ENCODE measurements around the gene SEC14L6. TPM values are rescaled to one million over a fixed set of nuclear protein-coding genes. Genes with fewer than 3 reads are reported as not detected.

SEC14L6 gene
- total and polyA plus RNA-seq, 4 experiments from 2014 or later: not detected

DNA sequence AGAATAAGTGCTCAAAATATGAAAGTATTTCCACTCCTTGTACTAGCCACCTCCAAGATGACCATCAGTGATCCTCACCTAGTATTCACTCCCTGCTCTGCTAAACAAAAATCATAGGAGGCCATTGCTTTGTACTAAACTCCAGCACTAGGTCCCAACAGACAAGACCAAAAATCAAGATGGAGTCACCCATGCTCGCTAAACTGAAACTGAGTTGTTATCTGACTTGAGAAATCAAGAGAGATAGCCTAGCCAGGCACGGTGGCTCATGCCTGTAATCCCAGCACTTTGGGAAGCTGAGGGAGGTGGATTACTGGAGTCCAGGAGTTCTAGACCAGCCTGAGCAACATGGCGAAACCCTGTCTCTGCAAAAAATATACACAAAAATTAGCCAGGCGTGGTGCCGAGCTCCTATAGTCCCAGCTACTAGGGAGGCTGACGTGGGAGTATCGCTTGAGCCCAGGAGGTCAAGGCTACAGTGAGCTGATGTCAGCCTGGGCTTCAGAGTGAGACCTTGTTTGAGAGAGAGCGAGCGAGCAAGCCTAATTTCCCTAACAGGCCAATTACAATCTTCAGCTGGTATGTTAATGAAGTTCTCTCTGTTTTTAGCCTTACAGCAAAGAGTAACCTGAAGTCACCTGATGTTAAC lies 9.3 kb downstream of the SEC14L6 start:
- CTCF ChIA-PET (ENCODE audit: partially characterized antibody): no interaction called here

GRCh38 chr22:30535182-30535581 lies 11.4 kb downstream of the SEC14L6 start:
- H3K4me1 ChIP-seq (ENCODE audit: insufficient read depth, low read length): no peaks in the 10 kb centered on the region
- H3K4me1 Mint-ChIP-seq: peaks cover 0 to 3% (median 0%) of the 10 kb centered on the region in 4 donors
- CTCF ChIA-PET (ENCODE audit: partially characterized antibody): no interaction called here
- no peak overlapping the region for H3K27ac Mint-ChIP-seq
- POLR2A ChIA-PET (ENCODE audit: partially characterized antibody): no interaction called here
- no peak overlapping the region for H3K27ac ChIP-seq (ENCODE audit: low read depth, low read length)
- peaks cover 6% of the 10 kb centered on the region in 2 donors for H3K27me3 Mint-ChIP-seq
- H3K27me3 ChIP-seq (ENCODE audit: insufficient read depth, low read length): no peaks in the 10 kb centered on the region
- DNase-seq: no peak
- no peak overlapping the region for H3K4me3 Mint-ChIP-seq
- no peak overlapping the region for H3K4me3 ChIP-seq (ENCODE audit: low read length in 2 of 2)
- intact Hi-C loops (cut with micrococcal nuclease): no loop called here
- H3K36me3 Mint-ChIP-seq: no peaks in the 10 kb centered on the region
- H3K9me3 ChIP-seq (ENCODE audit: control insufficient read depth in 1 of 2, low read length in 2 of 2): no peaks in the 10 kb centered on the region
- H3K36me3 ChIP-seq (ENCODE audit: insufficient read depth, low read length): no peaks in the 10 kb centered on the region
- H3K9me3 Mint-ChIP-seq: peaks cover 0 to 3% (median 0%) of the 10 kb centered on the region in 8 donors

More for the DNA sequence above, 9.3 kb downstream of the SEC14L6 start:
- Histone ChIP-seq H3K4me1 (ENCODE audit: insufficient read depth, low read length) (no peaks in the 10 kb centered on the region), H3K27ac (ENCODE audit: low read depth, low read length) (no peak overlapping the region), H3K9me3 (ENCODE audit: control insufficient read depth in 1 of 2, low read length in 2 of 2) (no peaks in the 10 kb centered on the region), H3K27me3 (ENCODE audit: insufficient read depth, low read length) (no peaks in the 10 kb centered on the region), H3K4me3 (ENCODE audit: low read length in 2 of 2) (no peak overlapping the region), H3K36me3 (ENCODE audit: insufficient read depth, low read length) (no peaks in the 10 kb centered on the region)
- intact Hi-C loops (cut with micrococcal nuclease): no loop called here
- Mint-ChIP-seq H3K36me3 (no peaks in the 10 kb centered on the region), H3K27me3 (peaks cover 11% of the 10 kb centered on the region in 2 donors), H3K4me3 (no peak overlapping the region), H3K27ac (no peak overlapping the region), H3K4me1 (peaks cover 0 to 3% (median under 1%) of the 10 kb centered on the region in 4 donors), H3K9me3 (peaks cover 0 to 3% (median 0%) of the 10 kb centered on the region in 8 donors)
- POLR2A ChIA-PET (ENCODE audit: partially characterized antibody): no interaction called here
- DNase-seq: no peak

- intact Hi-C loops (cut with micrococcal nuclease): no loop called here
- H3K4me3 ChIP-seq (ENCODE audit: low read length in 2 of 2): no peak overlapping the region
- H3K4me1 ChIP-seq (ENCODE audit: insufficient read depth, low read length): no peaks in the 10 kb centered on the region
- no peak overlapping the region for H3K4me3 Mint-ChIP-seq
- H3K9me3 ChIP-seq (ENCODE audit: control insufficient read depth in 1 of 2, low read length in 2 of 2): no peaks in the 10 kb centered on the region
- no peak overlapping the region for H3K27ac Mint-ChIP-seq
- H3K27me3 ChIP-seq (ENCODE audit: insufficient read depth, low read length): no peaks in the 10 kb centered on the region
- H3K36me3 Mint-ChIP-seq: no peaks in the 10 kb centered on the region
- CTCF ChIA-PET (ENCODE audit: partially characterized antibody): no interaction called here
- no peaks in the 10 kb centered on the region for H3K36me3 ChIP-seq (ENCODE audit: insufficient read depth, low read length)
- H3K9me3 Mint-ChIP-seq: no peaks in the 10 kb centered on the region
- POLR2A ChIA-PET (ENCODE audit: partially characterized antibody): no interaction called here
- H3K27ac ChIP-seq (ENCODE audit: low read depth, low read length): no peak overlapping the region
- H3K27me3 Mint-ChIP-seq: peaks cover 3% of the 10 kb centered on the region in 2 donors
- DNase-seq: no peak
- peaks cover 0 to 2% (median 0%) of the 10 kb centered on the region in 4 donors for H3K4me1 Mint-ChIP-seq
These were observed 14.6 kb downstream of the SEC14L6 start for GRCh38 chr22:30531651-30532608.

DNA sequence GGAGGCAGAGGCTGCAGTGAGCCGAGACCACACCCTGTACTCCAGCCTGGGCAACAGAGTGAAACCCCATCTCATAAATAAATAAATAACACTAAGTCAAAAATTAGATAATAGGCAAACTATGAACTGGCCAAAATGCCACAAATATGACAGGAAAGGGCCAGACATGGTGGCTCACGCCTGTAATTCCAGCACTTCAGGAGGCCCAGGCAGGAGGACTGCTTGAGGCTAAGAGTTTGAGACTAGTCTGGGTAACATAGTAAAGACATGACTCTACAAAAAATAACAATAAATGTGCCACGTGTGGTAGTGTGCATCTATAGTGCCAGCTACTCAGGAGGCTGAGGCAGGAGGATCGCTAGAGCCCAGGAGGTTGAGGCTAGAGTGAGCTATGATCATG lies 19.9 kb downstream of the SEC14L6 start:
- ChIA-PET POLR2A (ENCODE audit: partially characterized antibody) (no interaction called here), CTCF (ENCODE audit: partially characterized antibody) (no interaction called here)
- H3K27ac Mint-ChIP-seq: no peak overlapping the region
- H3K36me3 Mint-ChIP-seq: no peaks in the 10 kb centered on the region
- intact Hi-C loops (cut with micrococcal nuclease): no loop called here
- no peaks in the 10 kb centered on the region for H3K4me1 ChIP-seq (ENCODE audit: insufficient read depth, low read length)
- no peaks in the 10 kb centered on the region for H3K4me1 Mint-ChIP-seq
- peaks cover 0 to 2% of the 10 kb centered on the region in 2 donors for H3K27me3 Mint-ChIP-seq
- no peak overlapping the region for H3K4me3 Mint-ChIP-seq
- DNase-seq: no peak
- no peaks in the 10 kb centered on the region for H3K27me3 ChIP-seq (ENCODE audit: insufficient read depth, low read length)
- H3K9me3 Mint-ChIP-seq: no peaks in the 10 kb centered on the region
- no peaks in the 10 kb centered on the region for H3K9me3 ChIP-seq (ENCODE audit: control insufficient read depth in 1 of 2, low read length in 2 of 2)
- no peak overlapping the region for H3K27ac ChIP-seq (ENCODE audit: low read depth, low read length)
- no peaks in the 10 kb centered on the region for H3K36me3 ChIP-seq (ENCODE audit: insufficient read depth, low read length)
- H3K4me3 ChIP-seq (ENCODE audit: low read length in 2 of 2): no peak overlapping the region

DNA sequence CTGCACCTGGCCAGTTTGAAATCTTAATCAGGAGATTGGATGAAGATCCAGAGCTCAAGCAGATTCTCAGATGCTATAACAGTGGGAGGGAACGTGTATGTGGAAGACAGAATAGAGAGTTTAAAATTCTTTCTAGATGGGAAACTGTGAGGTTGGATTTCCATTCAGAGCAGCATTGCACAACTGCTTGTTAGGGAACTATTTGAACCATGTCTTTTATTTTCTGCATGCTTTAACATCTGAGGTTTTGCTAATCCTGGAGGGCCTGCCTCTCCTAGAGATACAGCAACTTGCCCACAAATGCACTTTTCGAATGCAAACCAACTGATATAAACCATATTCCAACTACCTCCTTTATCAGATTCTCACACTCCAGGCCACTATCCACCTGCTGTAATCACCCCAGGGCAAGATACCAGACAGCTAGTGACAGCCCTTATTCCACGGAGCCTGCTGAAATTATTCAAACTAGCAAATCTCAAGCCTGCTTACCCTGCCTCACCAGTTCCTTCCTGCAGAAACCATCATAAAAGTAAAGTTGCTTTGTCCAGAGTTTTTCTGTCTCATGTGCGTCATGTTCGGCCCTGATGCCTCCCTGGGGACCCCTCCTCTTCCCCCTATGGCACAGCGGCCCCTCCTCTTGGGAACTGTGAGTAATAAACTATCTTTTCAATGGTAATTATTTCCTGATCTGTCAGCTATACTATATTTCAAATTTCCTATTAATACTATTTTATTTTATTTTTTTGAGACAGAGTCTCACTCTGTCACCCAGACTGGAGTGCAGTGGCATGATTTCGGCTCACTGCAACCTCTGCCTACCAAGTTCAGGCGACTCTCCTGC lies 22.7 kb downstream of the SEC14L6 start:
- no peak for DNase-seq
- Mint-ChIP-seq H3K36me3 (no peaks in the 10 kb centered on the region), H3K4me1 (no peaks in the 10 kb centered on the region), H3K4me3 (no peak overlapping the region), H3K27me3 (peaks cover 3% of the 10 kb centered on the region in 2 donors), H3K9me3 (no peaks in the 10 kb centered on the region), H3K27ac (no peak overlapping the region)
- Histone ChIP-seq H3K27ac (ENCODE audit: low read depth, low read length) (no peak overlapping the region), H3K4me3 (ENCODE audit: low read length in 2 of 2) (no peak overlapping the region), H3K27me3 (ENCODE audit: insufficient read depth, low read length) (no peaks in the 10 kb centered on the region), H3K9me3 (ENCODE audit: control insufficient read depth in 1 of 2, low read length in 2 of 2) (no peaks in the 10 kb centered on the region), H3K36me3 (ENCODE audit: insufficient read depth, low read length) (no peaks in the 10 kb centered on the region), H3K4me1 (ENCODE audit: insufficient read depth, low read length) (no peaks in the 10 kb centered on the region)
- intact Hi-C loops (cut with micrococcal nuclease): no loop called here
- CTCF ChIA-PET (ENCODE audit: partially characterized antibody): no interaction called here
- POLR2A ChIA-PET (ENCODE audit: partially characterized antibody): no interaction called here

DNA sequence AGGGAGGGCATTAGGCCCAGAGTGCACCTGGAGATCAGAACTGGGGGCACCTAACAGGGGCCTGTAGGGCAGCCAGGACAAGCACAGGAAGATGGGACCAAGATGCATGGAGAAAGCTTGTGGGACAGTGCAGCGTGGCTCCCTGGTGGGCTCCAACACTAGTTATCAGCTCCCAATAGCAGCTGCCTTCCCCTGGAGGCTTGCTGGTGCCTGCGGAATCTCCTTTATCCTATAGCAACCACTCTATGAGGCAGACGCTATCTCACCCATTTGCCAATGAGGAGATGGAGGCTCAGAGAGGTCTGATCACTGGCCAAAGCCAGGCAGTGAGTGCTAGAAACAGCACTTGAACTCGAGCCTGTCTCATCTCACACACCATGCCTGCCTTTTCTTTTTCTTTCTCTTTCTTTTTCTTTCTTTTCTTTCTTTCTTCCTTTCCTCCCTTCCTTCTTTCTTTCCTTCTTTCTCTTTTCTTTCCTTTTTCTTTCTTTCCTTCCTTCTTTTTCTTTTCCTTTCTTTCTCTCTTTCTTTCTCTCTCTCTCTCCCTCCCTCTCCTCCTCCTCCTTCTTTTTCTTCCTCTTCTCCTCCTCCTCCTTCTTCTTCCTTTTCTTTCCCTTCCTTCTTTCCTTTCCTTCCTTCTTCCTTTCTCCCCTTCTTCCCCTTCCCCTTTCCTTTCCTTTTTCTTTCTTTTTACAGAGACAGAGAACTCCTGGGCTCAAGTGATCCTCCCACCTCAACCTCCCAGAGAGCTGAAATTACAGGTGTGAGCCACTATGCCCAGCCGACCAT lies 25.0 kb downstream of the SEC14L6 start:
- Histone ChIP-seq H3K9me3 (ENCODE audit: control insufficient read depth in 1 of 2, low read length in 2 of 2) (no peaks in the 10 kb centered on the region), H3K36me3 (ENCODE audit: insufficient read depth, low read length) (no peaks in the 10 kb centered on the region)
- CTCF ChIA-PET (ENCODE audit: partially characterized antibody): no interaction called here

More for the DNA sequence above, 25.0 kb downstream of the SEC14L6 start:
- Mint-ChIP-seq H3K27me3 (peaks cover 3 to 5% of the 10 kb centered on the region in 2 donors), H3K4me1 (no peaks in the 10 kb centered on the region), H3K36me3 (no peaks in the 10 kb centered on the region), H3K9me3 (no peaks in the 10 kb centered on the region), H3K4me3 (no peak overlapping the region), H3K27ac (peak overlapping the region in 1 of 7 donors; percentile 59)
- no peak for DNase-seq
- no peak overlapping the region for H3K27ac ChIP-seq (ENCODE audit: low read depth, low read length)
- no peak overlapping the region for H3K4me3 ChIP-seq (ENCODE audit: low read length in 2 of 2)
- H3K27me3 ChIP-seq (ENCODE audit: insufficient read depth, low read length): no peaks in the 10 kb centered on the region
- POLR2A ChIA-PET (ENCODE audit: partially characterized antibody): no interaction called here
- intact Hi-C loops (cut with micrococcal nuclease): no loop called here
- no peaks in the 10 kb centered on the region for H3K4me1 ChIP-seq (ENCODE audit: insufficient read depth, low read length)
